IPS DF 4.7 (cell line): Measurements from ENCODE around the gene LAGE3.
"Not testable (repeated sequence)": the region's sequence is repeated elsewhere in the genome, so short reads cannot be mapped to it uniquely, and the experiment has no call there.

ENCODE experiments used
- DNase-seq: peaks from one replicate; pipeline ENCODE4 v3.0.0-alpha.2; 2013; ENCODE audit warnings: low spot score; ENCODE audit errors: extremely low read depth

The LAGE3 gene

GRCh38 chrX:154502098-154502497 is 23.0 kb upstream of the LAGE3 start:
- no peak for DNase-seq

DNA sequence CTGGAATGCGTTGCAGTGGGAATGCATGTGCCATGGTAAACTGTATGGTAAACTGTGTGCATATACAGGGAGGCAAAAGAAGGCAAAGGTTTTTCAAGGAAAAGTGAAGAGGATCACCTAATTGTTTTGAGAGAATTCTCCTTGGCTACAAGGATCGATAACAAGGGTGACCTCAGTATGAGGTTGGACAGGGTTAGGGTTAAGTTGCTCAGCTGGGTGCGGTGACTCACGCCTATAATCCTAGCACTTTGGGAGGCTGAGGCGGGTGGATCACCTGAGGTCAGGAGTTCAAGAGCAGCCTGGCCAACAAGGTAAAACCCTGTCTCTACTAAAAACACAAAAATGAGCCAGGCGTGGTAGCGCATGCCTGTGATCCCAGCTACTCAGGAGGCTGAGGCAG is 22.3 kb upstream of the LAGE3 start:
- not testable (repeated sequence) for DNase-seq

- not testable (repeated sequence) for DNase-seq
These were observed 17.6 kb upstream of the LAGE3 start for GRCh38 chrX:154496591-154497137.

GRCh38 chrX:154495472-154495922 is 16.4 kb upstream of the LAGE3 start:
- DNase-seq = no peak

DNA sequence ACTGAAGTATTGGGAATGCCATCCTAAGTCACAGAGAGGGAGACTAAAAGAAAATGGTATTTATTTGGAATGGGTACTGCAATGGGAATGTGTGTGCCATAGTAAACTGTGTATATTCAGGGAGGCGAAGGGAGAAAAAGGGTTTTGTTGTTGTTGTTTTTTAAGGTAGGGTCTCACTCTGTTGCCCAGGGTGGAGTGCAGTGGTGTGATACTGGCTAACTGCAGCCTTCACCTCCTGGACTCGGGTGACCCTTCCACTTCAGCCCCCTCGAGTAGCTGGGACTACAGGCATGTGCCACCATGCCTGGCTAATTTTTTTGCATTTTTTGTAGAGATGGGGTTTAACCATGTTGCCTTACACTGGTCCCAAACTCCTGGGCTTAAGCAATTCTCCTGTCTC is 15.6 kb upstream of the LAGE3 start:
- DNase-seq = no peak

DNA sequence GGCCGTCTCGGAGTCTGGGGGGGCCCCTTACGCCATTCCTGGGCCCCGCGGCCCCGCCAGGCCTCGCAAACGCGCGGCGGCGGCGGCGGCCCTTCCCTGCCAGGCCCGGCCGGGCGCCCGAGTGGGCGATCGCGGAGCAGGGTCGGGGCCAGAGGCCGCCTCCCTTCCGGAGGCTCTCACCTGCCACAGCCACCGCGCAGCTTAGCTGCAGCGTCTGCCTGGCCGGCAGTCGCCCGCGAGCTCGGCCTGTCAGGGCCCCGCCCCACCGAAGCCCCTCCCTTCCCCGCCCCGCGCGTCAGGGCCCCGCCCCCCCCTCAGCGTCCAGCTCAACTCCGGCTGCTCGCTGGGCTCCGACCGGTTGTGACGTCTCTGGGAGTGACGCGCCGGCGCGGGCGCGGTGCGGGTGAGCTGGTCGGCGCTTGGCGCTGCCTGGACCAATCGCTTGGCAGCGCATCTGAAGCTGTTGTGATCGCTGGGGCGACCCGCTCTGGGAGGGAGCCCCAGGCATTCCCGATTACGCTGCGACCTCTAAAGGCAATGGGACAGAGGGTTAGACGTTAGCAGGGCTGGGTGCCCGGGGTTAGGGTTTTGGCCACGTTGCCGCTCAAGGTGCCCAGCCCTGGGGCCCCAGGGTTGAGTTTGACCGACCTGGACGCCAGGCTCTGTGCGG is 11.5 kb upstream of the LAGE3 start, which contains the start of gene SLC10A3:
Gene SLC10A3, minus strand, starts transcription at position 216 of the 670 bp plus-strand sequence. CDS start 1,689 bp downstream, outside the sequence.
- peak; percentile 66 for DNase-seq

GRCh38 chrX:154490021-154490413 is 10.9 kb upstream of the LAGE3 start:
- no peak for DNase-seq

GRCh38 chrX:154489182-154489581 is 10.1 kb upstream of the LAGE3 start:
- DNase-seq = no peak

DNA sequence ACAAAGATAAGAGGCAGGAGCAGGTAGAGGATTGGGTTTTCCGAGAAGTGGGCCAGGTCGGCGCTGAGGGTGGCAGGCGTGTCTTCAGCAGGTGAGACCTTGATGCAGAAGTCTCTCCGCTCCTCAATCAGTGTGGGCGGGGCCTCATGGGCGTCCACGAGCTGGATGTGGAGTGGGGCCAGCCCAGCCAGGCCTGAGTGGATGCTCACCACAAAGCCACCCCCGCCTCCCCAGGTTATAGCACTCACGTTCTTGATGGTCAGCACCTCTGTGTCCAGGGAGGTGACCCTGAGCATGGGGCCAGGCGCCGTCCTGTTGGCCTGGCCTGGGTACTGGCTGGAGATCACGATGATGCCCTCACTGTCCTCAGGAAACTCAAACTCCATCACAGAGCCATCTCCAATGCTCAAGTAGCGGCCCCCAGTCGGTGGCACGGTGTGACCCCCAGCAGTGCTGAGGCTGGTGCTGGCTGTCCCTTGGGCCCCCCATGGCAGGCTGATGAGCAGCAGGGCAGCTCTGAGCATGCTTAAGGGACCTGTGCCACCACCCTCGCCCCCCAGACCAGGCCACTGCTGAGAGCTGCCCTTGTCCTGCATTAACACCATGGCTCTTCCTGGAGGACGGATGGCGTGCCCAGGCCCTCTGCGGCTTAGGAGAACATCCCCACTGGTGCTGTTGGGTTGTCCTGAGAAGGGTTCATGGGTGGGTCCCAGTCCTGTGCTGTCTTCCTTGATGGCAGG is 9.4 kb upstream of the LAGE3 start:
- DNase-seq = no peak

- DNase-seq = no peak
These were observed 8.6 kb upstream of the LAGE3 start for GRCh38 chrX:154487518-154488290.

DNA sequence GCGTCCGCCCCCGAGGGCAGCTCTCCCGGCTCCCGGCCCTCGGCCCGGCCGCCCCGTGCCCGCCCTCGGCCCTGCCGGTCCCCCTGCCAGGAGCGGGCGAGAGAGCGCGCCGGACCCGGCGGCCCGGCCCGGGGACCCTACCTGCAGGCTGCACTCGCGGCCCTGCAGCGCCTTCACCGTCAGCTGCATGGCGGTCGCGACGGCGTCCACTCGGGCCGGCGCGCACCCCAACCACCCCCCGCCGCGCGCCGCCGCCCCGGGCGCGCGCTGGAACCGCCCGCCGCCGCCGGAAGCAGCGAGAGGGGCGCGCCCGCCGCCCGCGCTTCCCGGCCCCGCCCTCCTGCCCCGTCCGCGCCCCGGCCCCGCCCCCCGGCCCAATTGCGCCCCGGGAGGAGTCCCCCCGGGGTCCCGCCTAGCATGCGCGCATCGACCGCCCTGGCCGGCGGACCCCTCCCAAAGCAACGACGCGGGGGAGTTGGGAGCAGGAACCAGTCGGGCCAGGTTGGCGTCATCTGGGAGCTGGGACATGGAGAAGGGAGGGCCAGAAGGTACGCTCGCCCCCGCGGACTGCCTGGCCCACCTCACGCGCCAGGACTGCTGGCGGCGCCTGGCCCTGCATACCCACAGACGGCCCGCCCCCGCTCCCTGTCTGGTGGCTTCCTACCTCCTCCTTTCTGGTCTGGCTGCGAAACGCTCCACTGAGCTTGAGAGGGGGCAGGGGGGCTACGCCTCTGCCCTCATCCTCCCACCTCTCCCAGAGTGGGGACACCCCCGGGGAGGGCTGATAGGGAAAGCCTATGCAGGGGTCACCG is 7.5 kb upstream of the LAGE3 start, which contains the start of gene UBL4A:
Gene UBL4A, minus strand, starts transcription at position 220 of the 812 bp plus-strand sequence. Its CDS starts 31 bp downstream, at position 189.
- no peak for DNase-seq

DNA sequence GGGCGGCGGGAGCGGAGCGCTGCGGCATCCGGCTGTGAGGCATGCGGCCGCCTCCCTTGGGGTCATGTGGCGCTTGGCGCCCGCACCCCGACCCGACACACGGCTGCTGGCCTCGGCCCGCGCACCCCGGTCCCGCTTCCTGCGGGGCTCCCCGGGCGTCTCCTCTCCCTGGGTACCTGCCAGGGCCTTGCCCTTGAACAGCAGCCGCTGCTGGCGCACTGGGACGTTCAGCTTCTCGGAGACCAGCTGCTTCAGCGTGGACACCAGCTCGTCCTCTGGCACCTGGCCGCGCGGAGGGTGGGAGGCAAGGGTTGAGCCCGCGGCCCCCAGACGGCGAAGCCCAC is 6.9 kb upstream of the LAGE3 start:
- DNase-seq = no peak

- no peak for DNase-seq
These were observed 6.3 kb upstream of the LAGE3 start for GRCh38 chrX:154485150-154486051.

- DNase-seq = no peak
These were observed 5.4 kb upstream of the LAGE3 start for GRCh38 chrX:154484255-154485149.

- no peak for DNase-seq
These were observed 4.2 kb upstream of the LAGE3 start for GRCh38 chrX:154483325-154483724.

- no peak for DNase-seq
These were observed 3.7 kb upstream of the LAGE3 start for GRCh38 chrX:154482786-154483185.

- DNase-seq = no peak
These were observed 3.0 kb upstream of the LAGE3 start for GRCh38 chrX:154481911-154482601.

- DNase-seq = no peak
These were observed 2.1 kb upstream of the LAGE3 start for GRCh38 chrX:154481195-154481594.
